GM23338 (cell line): ENCODE results near the gene IGSF1. TPM values are rescaled to one million over a fixed set of nuclear protein-coding genes. Genes with fewer than 3 reads are reported as not detected.

Source experiments
- ATAC-seq: fragments of 200-7000 bp; cut with Tn5 transposase; 3 replicates; pipeline ENCODE4 v1.9.1; 2020
- DNase-seq: peaks from one replicate; pipeline ENCODE4 v3.0.0-alpha.2; 2015; ENCODE audit warnings: low spot score
- H2AFZ ChIP-seq: fragments of 200-600 bp; sonication (generic); 2 replicates; pipeline ENCODE4 v1.8.0; 2016; ENCODE audit warnings: antibody characterized with exemption, mild to moderate bottlenecking, moderate library complexity
- H3F3A ChIP-seq: fragments of 200-600 bp; sonication (generic); replicated peaks from 2 replicates; pipeline ENCODE4 v1.8.0; 2017; ENCODE audit warnings: antibody characterized with exemption, mixed run types, low read depth
- H3K27ac ChIP-seq: fragments of 200-600 bp; sonication (generic); 2 replicates; pipeline ENCODE4 v1.6.1; 2016; ENCODE audit warnings: low read depth
- H3K27me3 ChIP-seq: fragments of 200-600 bp; sonication (generic); 2 replicates; pipeline ENCODE4 v1.8.0; 2016; ENCODE audit warnings: mild to moderate bottlenecking, mixed run types, moderate library complexity; ENCODE audit not compliant: insufficient read depth
- H3K36me3 ChIP-seq: fragments of 200-600 bp; sonication (generic); 2 replicates; pipeline ENCODE4 v1.8.0; 2016; ENCODE audit warnings: mild to moderate bottlenecking; ENCODE audit not compliant: insufficient read depth
- H3K4me1 ChIP-seq: fragments of 200-600 bp; sonication (generic); 2 replicates; pipeline ENCODE4 v1.8.0; 2016; ENCODE audit warnings: mild to moderate bottlenecking, moderate library complexity; ENCODE audit not compliant: insufficient read depth
- H3K4me2 ChIP-seq: fragments of 200-600 bp; sonication (generic); 2 replicates; pipeline ENCODE4 v1.7.1; 2017; ENCODE audit warnings: mixed run types
- H3K4me3 ChIP-seq: fragments of 200-600 bp; sonication (generic); 2 replicates; pipeline ENCODE4 v1.6.1; 2016; ENCODE audit warnings: mixed run types
- H3K79me2 ChIP-seq: fragments of 200-600 bp; sonication (generic); replicated peaks from 2 replicates; pipeline ENCODE4 v1.8.0; 2017; ENCODE audit warnings: mild to moderate bottlenecking; ENCODE audit not compliant: insufficient read depth
- H3K9me2 ChIP-seq: fragments of 200-600 bp; sonication (generic); 2 replicates; pipeline ENCODE4 v1.8.0; 2017; ENCODE audit not compliant: insufficient read depth
- H4K20me1 ChIP-seq: fragments of 200-600 bp; sonication (generic); replicated peaks from 2 replicates; pipeline ENCODE4 v1.8.0; 2017; ENCODE audit warnings: mild to moderate bottlenecking; ENCODE audit not compliant: insufficient read depth
- H3K27ac Mint-ChIP-seq: 2 replicates; pipeline ENCODE4 v1.8.0; 2020; ENCODE audit warnings: inconsistent platforms, mild to moderate bottlenecking, moderate library complexity, mixed read lengths
- H3K27me3 Mint-ChIP-seq: 3 replicates; pipeline ENCODE4 v1.8.0; 2022; ENCODE audit warnings: low read depth, mild to moderate bottlenecking, moderate library complexity, mixed read lengths, inconsistent platforms; ENCODE audit not compliant: insufficient read depth, poor library complexity
- H3K36me3 Mint-ChIP-seq: 3 replicates; pipeline ENCODE4 v1.8.0; 2021; ENCODE audit warnings: low read depth, mild to moderate bottlenecking, inconsistent platforms, moderate library complexity, mixed read lengths
- H3K4me1 Mint-ChIP-seq: 3 replicates; pipeline ENCODE4 v1.8.0; 2020; ENCODE audit warnings: mild to moderate bottlenecking, inconsistent platforms, mixed read lengths
- H3K4me3 Mint-ChIP-seq: 3 replicates; pipeline ENCODE4 v1.8.0; 2021; ENCODE audit warnings: moderate library complexity, mild to moderate bottlenecking, inconsistent platforms, mixed read lengths
- H3K9me3 Mint-ChIP-seq: 3 replicates; pipeline ENCODE4 v1.8.0; 2020; ENCODE audit warnings: moderate library complexity, mild to moderate bottlenecking, inconsistent platforms, mixed read lengths
- CREB1 ChIP-seq: fragments of 250-450 bp; sonication (Bioruptor Pico); IDR thresholded peaks from 2 replicates; pipeline ENCODE4 v1.5.0; 2020; ENCODE audit warnings: low read depth, mild to moderate bottlenecking, moderate library complexity
- EZH2 ChIP-seq: fragments of 200-600 bp; sonication (generic); IDR thresholded peaks from one replicate; pipeline ENCODE4 v1.8.0; 2017; ENCODE audit warnings: antibody characterized with exemption, mild to moderate bottlenecking, low read depth; ENCODE audit not compliant: unreplicated experiment
- EZH2phosphoT487 ChIP-seq: fragments of 200-600 bp; sonication (generic); IDR thresholded peaks from one replicate; pipeline ENCODE4 v1.8.1; 2018; ENCODE audit warnings: antibody characterized with exemption; ENCODE audit not compliant: unreplicated experiment
- JUNB ChIP-seq: IDR thresholded peaks from one replicate; pipeline ENCODE4 v1.6.1; 2016; ENCODE audit warnings: antibody characterized with exemption; ENCODE audit not compliant: unreplicated experiment
- NANOG ChIP-seq: IDR thresholded peaks from 2 replicates; pipeline ENCODE4 v1.6.1; 2016; ENCODE audit warnings: antibody characterized with exemption, borderline replicate concordance
- POLR2AphosphoS5 ChIP-seq: IDR thresholded peaks from 2 replicates; pipeline ENCODE4 v1.6.1; 2016; ENCODE audit warnings: antibody characterized with exemption, low read depth
- STAT1 ChIP-seq: IDR thresholded peaks from one replicate; pipeline ENCODE4 v1.6.1; 2016; ENCODE audit warnings: antibody characterized with exemption; ENCODE audit not compliant: unreplicated experiment
- ZNF114 ChIP-seq: fragments of 250-450 bp; sonication (Bioruptor Pico); IDR thresholded peaks from 2 replicates; pipeline ENCODE4 v1.5.0; 2020; ENCODE audit warnings: mild to moderate bottlenecking, moderate library complexity
- ZNF331 ChIP-seq: fragments of 250-450 bp; sonication (Bioruptor Pico); IDR thresholded peaks from 2 replicates; pipeline ENCODE4 v1.5.0; 2020; ENCODE audit warnings: low read depth, mild to moderate bottlenecking, moderate library complexity
- polyA plus RNA-seq: library from polyadenylated mRNA; unstranded; fragments of >200 nt; fragmentation: Nextera tagmentation; extraction: Ambion mirVana; gene quantifications from 2 replicates; pipeline ENCODE4 v1.2.1, GENCODE V29; 2016
- total RNA-seq: library from RNA; depleted of rRNA; stranded (reverse); fragments of >200 nt; shearing (Covaris generic); gene quantifications from 2 replicates; pipeline ENCODE4 v1.2.3, GENCODE V29; 2014
- TF ChIP-seq, protein P1 (sequence below): fragments of 250-450 bp; sonication (Bioruptor Pico); IDR thresholded peaks from 2 replicates; pipeline ENCODE4 v1.5.0; 2020; ENCODE audit warnings: mild to moderate bottlenecking, moderate library complexity

IGSF1 gene
- total and polyA plus RNA-seq, 2 experiments from 2014 or later: 12.8 to 19.5 TPM

DNA sequence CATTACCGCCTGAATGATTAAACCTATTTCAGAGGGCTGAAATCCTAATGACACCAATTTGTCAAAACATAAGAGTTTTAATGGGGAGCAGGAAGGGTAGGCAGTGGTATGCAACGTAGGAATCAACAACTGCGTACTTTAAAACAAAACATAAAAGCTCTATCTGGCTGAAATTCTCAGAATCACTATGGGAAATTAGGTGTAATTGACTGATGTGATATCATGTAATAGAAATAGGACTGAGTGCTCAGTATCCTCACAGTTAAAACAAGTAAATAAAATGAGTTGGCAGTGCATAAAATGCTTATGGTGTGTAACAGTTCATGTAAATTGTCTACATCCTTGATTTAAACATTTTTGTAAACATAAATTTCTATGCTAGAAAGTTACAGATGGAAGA lies 13.6 kb upstream of the IGSF1 start (continued):
- TF ChIP-seq, protein P1, sequence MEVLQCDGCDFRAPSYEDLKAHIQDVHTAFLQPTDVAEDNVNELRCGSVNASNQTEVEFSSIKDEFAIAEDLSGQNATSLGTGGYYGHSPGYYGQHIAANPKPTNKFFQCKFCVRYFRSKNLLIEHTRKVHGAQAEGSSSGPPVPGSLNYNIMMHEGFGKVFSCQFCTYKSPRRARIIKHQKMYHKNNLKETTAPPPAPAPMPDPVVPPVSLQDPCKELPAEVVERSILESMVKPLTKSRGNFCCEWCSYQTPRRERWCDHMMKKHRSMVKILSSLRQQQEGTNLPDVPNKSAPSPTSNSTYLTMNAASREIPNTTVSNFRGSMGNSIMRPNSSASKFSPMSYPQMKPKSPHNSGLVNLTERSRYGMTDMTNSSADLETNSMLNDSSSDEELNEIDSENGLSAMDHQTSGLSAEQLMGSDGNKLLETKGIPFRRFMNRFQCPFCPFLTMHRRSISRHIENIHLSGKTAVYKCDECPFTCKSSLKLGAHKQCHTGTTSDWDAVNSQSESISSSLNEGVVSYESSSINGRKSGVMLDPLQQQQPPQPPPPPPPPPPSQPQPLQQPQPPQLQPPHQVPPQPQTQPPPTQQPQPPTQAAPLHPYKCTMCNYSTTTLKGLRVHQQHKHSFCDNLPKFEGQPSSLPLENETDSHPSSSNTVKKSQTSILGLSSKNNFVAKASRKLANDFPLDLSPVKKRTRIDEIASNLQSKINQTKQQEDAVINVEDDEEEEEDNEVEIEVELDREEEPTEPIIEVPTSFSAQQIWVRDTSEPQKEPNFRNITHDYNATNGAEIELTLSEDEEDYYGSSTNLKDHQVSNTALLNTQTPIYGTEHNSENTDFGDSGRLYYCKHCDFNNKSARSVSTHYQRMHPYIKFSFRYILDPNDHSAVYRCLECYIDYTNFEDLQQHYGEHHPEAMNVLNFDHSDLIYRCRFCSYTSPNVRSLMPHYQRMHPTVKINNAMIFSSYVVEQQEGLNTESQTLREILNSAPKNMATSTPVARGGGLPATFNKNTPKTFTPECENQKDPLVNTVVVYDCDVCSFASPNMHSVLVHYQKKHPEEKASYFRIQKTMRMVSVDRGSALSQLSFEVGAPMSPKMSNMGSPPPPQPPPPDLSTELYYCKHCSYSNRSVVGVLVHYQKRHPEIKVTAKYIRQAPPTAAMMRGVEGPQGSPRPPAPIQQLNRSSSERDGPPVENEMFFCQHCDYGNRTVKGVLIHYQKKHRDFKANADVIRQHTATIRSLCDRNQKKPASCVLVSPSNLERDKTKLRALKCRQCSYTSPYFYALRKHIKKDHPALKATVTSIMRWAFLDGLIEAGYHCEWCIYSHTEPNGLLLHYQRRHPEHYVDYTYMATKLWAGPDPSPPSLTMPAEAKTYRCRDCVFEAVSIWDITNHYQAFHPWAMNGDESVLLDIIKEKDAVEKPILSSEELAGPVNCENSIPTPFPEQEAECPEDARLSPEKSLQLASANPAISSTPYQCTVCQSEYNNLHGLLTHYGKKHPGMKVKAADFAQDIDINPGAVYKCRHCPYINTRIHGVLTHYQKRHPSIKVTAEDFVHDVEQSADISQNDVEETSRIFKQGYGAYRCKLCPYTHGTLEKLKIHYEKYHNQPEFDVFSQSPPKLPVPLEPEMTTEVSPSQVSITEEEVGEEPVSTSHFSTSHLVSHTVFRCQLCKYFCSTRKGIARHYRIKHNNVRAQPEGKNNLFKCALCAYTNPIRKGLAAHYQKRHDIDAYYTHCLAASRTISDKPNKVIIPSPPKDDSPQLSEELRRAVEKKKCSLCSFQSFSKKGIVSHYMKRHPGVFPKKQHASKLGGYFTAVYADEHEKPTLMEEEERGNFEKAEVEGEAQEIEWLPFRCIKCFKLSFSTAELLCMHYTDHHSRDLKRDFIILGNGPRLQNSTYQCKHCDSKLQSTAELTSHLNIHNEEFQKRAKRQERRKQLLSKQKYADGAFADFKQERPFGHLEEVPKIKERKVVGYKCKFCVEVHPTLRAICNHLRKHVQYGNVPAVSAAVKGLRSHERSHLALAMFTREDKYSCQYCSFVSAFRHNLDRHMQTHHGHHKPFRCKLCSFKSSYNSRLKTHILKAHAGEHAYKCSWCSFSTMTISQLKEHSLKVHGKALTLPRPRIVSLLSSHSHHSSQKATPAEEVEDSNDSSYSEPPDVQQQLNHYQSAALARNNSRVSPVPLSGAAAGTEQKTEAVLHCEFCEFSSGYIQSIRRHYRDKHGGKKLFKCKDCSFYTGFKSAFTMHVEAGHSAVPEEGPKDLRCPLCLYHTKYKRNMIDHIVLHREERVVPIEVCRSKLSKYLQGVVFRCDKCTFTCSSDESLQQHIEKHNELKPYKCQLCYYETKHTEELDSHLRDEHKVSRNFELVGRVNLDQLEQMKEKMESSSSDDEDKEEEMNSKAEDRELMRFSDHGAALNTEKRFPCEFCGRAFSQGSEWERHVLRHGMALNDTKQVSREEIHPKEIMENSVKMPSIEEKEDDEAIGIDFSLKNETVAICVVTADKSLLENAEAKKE (CRISPR knock-in tag): no peak
- TF ChIP-seq STAT1: no peak
- no peak for TF ChIP-seq CREB1 (CRISPR knock-in tag)
- TF ChIP-seq ZNF114 (CRISPR knock-in tag): no peak
- no peak for TF ChIP-seq ZNF331 (CRISPR knock-in tag)
- no peak for TF ChIP-seq JUNB

DNA sequence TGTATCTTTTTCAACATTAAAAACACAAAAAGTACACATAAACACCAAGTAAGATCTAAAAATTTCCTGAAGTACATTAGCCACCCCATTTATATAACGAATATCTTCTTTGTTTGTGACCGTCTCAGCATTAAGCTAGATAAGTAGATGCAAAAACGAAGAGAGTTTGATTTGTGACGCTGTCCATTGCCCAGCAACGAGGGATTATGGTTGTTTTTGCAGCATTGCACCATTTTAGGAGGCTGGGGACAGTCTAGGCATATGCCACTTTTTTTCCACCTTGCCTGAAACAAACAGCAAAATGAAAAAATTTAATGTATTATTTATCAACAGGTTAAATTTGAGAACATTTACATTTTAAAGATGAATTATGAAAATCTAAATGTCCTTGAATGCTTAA lies 12.0 kb upstream of the IGSF1 start:
- peaks cover 14% of the 10 kb centered on the region for H3K4me1 ChIP-seq
- Mint-ChIP-seq H3K27ac (no peak overlapping the region), H3K27me3 (no peaks in the 10 kb centered on the region), H3K9me3 (no peaks in the 10 kb centered on the region), H3K4me1 (peaks cover 22% of the 10 kb centered on the region), H3K4me3 (no peak overlapping the region), H3K36me3 (no peaks in the 10 kb centered on the region)
- H3K4me3 ChIP-seq: no peak overlapping the region
- no peak overlapping the region for H3K4me2 ChIP-seq
- no peaks in the 10 kb centered on the region for H3K36me3 ChIP-seq
- DNase-seq: no peak
- no peaks in the 10 kb centered on the region for H3K79me2 ChIP-seq
- H3F3A ChIP-seq: no peaks in the 10 kb centered on the region
- no peaks in the 10 kb centered on the region for H3K27me3 ChIP-seq
- no peak overlapping the region for H3K27ac ChIP-seq
- no peak overlapping the region for H2AFZ ChIP-seq
- no peaks in the 10 kb centered on the region for H3K9me2 ChIP-seq
- H4K20me1 ChIP-seq: no peaks in the 10 kb centered on the region
- ATAC-seq: no peak
- TF ChIP-seq, protein P1 (CRISPR knock-in tag): no peak
- TF ChIP-seq ZNF331 (CRISPR knock-in tag) (no peak), EZH2 (no peak), STAT1 (no peak), NANOG (no peak), EZH2phosphoT487 (no peak), JUNB (no peak), POLR2AphosphoS5 (no peak), ZNF114 (CRISPR knock-in tag) (no peak), CREB1 (CRISPR knock-in tag) (no peak)
